Prostate gland (tissue), 2 donors: Measurements from ENCODE around the gene CD177.
"Not testable (repeated sequence)": the region's sequence is repeated elsewhere in the genome, so short reads cannot be mapped to it uniquely, and the experiment has no call there.

Source experiments
- POLR2A ChIP-seq: fragments of 450-650 bp; IDR thresholded peaks from one replicate; pipeline ENCODE4 v1.6.1; 2016; ENCODE audit warnings: antibody characterized with exemption, mild to moderate bottlenecking
- POLR2AphosphoS5 ChIP-seq: sonication (generic); formaldehyde crosslinking; IDR thresholded peaks from one replicate; pipeline ENCODE4 v1.6.1; 2017; ENCODE audit warnings: antibody characterized with exemption
- TF ChIP-seq, protein P1 (sequence below), 4 experiments: fragments of 200-600 bp in 2 of 4; fragments of 450-650 bp in 2 of 4; sonication (generic) in 2 of 4; IDR thresholded peaks; 1 replicate in 3 of 4; 2 replicates in 1 of 4; pipeline ENCODE4 v1.5.1; 2016 to 2019; ENCODE audit warnings: antibody characterized with exemption in 4 of 4, mild to moderate bottlenecking in 2 of 4, moderate library complexity in 2 of 4

DNA sequence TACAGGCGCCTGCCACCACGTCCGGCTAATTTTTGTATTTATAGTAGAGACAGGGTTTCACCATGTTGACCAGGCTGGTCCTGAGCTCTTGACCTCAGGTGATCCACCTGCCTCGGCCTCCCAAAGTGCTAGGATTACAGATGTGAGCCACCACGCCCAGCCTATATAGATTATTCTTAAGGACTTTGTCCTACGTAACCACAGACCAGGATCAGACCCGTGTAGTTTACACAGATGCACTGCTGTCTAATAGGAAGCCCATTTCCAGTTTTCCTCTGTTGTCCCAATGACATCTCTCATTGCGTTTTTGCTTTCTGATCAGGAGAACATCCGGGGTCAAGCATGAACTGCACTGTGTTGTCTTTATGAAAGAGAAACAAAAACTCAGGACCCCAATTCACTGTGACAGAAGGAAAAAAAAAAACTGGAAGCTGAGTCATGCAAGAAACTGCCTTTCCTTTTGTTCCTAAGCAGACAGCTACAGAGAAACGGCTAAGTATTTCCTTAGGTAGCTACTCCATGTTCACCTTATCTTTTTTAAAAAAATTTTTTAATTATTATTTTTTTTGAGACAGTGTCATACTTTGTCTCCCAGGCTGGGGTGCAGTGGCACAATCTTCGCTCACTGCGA is 29.2 kb downstream of the CD177 start:
- TF ChIP-seq, protein P1, sequence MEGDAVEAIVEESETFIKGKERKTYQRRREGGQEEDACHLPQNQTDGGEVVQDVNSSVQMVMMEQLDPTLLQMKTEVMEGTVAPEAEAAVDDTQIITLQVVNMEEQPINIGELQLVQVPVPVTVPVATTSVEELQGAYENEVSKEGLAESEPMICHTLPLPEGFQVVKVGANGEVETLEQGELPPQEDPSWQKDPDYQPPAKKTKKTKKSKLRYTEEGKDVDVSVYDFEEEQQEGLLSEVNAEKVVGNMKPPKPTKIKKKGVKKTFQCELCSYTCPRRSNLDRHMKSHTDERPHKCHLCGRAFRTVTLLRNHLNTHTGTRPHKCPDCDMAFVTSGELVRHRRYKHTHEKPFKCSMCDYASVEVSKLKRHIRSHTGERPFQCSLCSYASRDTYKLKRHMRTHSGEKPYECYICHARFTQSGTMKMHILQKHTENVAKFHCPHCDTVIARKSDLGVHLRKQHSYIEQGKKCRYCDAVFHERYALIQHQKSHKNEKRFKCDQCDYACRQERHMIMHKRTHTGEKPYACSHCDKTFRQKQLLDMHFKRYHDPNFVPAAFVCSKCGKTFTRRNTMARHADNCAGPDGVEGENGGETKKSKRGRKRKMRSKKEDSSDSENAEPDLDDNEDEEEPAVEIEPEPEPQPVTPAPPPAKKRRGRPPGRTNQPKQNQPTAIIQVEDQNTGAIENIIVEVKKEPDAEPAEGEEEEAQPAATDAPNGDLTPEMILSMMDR (IDR thresholded peaks at IDR 0.05) = not testable (repeated sequence)
- not testable (repeated sequence) for TF ChIP-seq POLR2A, POLR2AphosphoS5
